COLO668 (cell line): ENCODE data around the gene MYCT1.
"Not testable (repeated sequence)": the region's sequence is repeated elsewhere in the genome, so short reads cannot be mapped to it uniquely, and the experiment has no call there.

Experiments
- DNase-seq: peaks from one replicate; lab custom pipeline; 2025; ENCODE audit not compliant: unreplicated experiment; lab: John Stamatoyannopoulos, UW

Gene MYCT1

GRCh38 chr6:152697634-152698033, at the start of gene MYCT1:
Gene MYCT1, plus strand, starts transcription at chr6:152697897. Its CDS starts 6 bp downstream, at chr6:152697903.
- no peak for DNase-seq

- no peak for DNase-seq
These were observed 49.6 kb upstream of the MYCT1 start for GRCh38 chr6:152648105-152648504.

- no peak for DNase-seq
These were observed 45.7 kb upstream of the MYCT1 start for GRCh38 chr6:152651986-152652385.

- DNase-seq, result no peak
These were observed 35.9 kb upstream of the MYCT1 start for GRCh38 chr6:152661776-152662175.

- DNase-seq, result no peak
These were observed 27.8 kb upstream of the MYCT1 start for GRCh38 chr6:152669895-152670294.

GRCh38 chr6:152671171-152671570, 26.5 kb upstream of the MYCT1 start:
- DNase-seq, result no peak

GRCh38 chr6:152673236-152673635, 24.5 kb upstream of the MYCT1 start:
- no peak for DNase-seq

GRCh38 chr6:152680151-152680550, 17.5 kb upstream of the MYCT1 start:
- DNase-seq, result no peak

GRCh38 chr6:152680879-152681517, 16.7 kb upstream of the MYCT1 start:
- no peak for DNase-seq

- DNase-seq, result no peak
These were observed 15.6 kb upstream of the MYCT1 start for GRCh38 chr6:152682141-152682540.

GRCh38 chr6:152682935-152683334, 14.8 kb upstream of the MYCT1 start:
- not testable (repeated sequence) for DNase-seq

GRCh38 chr6:152685819-152686218, 11.9 kb upstream of the MYCT1 start:
- no peak for DNase-seq

- DNase-seq, result no peak
These were observed 2.2 kb upstream of the MYCT1 start for GRCh38 chr6:152695372-152696045.

- DNase-seq, result no peak
These were observed 1.2 kb upstream of the MYCT1 start for GRCh38 chr6:152696522-152696921.

GRCh38 chr6:152698692-152699091, 995 bp downstream of the MYCT1 start:
- DNase-seq, result no peak

GRCh38 chr6:152700427-152700826, 2.7 kb downstream of the MYCT1 start:
- DNase-seq, result no peak

- DNase-seq, result no peak
These were observed 3.6 kb downstream of the MYCT1 start for GRCh38 chr6:152701081-152701862.

GRCh38 chr6:152701863-152702401, 4.2 kb downstream of the MYCT1 start:
- DNase-seq, result no peak

GRCh38 chr6:152703750-152704149, 6.1 kb downstream of the MYCT1 start:
- DNase-seq, result not testable (repeated sequence)

- no peak for DNase-seq
These were observed 7.6 kb downstream of the MYCT1 start for GRCh38 chr6:152705327-152705726.

- DNase-seq, result no peak
These were observed 18.6 kb downstream of the MYCT1 start for GRCh38 chr6:152716322-152716721.

GRCh38 chr6:152720974-152721373, 23.3 kb downstream of the MYCT1 start:
- no peak for DNase-seq
